HepG2 (cell line): Measurements from ENCODE around the gene MXD3. TPM values are rescaled to one million over a fixed set of nuclear protein-coding genes. Genes with fewer than 3 reads are reported as not detected.

Experiments
- BHLHE40 ChIP-seq: IDR thresholded peaks from 2 replicates; pipeline ENCODE4 v1.6.1; 2011; ENCODE audit warnings: low read length, improper control_type of control experiment
- DNMT3B ChIP-seq: conservative IDR thresholded peaks from 2 replicates; pipeline ENCODE4 v1.6.1; 2016; ENCODE audit warnings: missing biosample characterization, control low read depth
- FOSL2 ChIP-seq: sonication (generic); formaldehyde crosslinking; IDR thresholded peaks from 2 replicates; pipeline ENCODE4 v1.4.0; 2020; ENCODE audit warnings: missing genetic modification reagents
- HMG20B ChIP-seq: conservative IDR thresholded peaks from 2 replicates; pipeline ENCODE4 v1.6.1; 2016; ENCODE audit warnings: missing genetic modification reagents, missing compliant biosample characterization
- HNF1B ChIP-seq: sonication (generic); formaldehyde crosslinking; IDR thresholded peaks from 2 replicates; pipeline ENCODE4 v1.5.1; 2020; ENCODE audit warnings: mild to moderate bottlenecking, moderate library complexity, missing genetic modification reagents
- HNF4A ChIP-seq: sonication (generic); formaldehyde crosslinking; IDR thresholded peaks from 2 replicates; pipeline ENCODE4 v1.4.0; 2020; ENCODE audit warnings: missing genetic modification reagents
- JUN ChIP-seq: sonication (generic); formaldehyde crosslinking; IDR thresholded peaks from 2 replicates; pipeline ENCODE4 v1.4.0; 2020; ENCODE audit warnings: mild to moderate bottlenecking, missing genetic modification reagents
- KDM2A ChIP-seq: sonication (generic); formaldehyde crosslinking; IDR thresholded peaks from 2 replicates; pipeline ENCODE4 v1.4.0; 2020; ENCODE audit warnings: low read depth, missing genetic modification reagents, borderline replicate concordance
- KLF12 ChIP-seq: sonication (generic); formaldehyde crosslinking; IDR thresholded peaks from 2 replicates; pipeline ENCODE4 v1.4.0; 2020; ENCODE audit warnings: missing genetic modification reagents, borderline replicate concordance
- MAZ ChIP-seq, 2 experiments: sonication (generic) in 1 of 2; formaldehyde crosslinking in 1 of 2; IDR thresholded peaks; 2 replicates each; pipeline versions ENCODE4 v1.5.0 to v1.6.1; 2012 to 2020; ENCODE audit warnings: low read depth in 2 of 2, mild to moderate bottlenecking in 2 of 2, borderline replicate concordance in 1 of 2, improper control_type of control experiment in 1 of 2, low read length in 1 of 2, missing genetic modification reagents in 1 of 2, moderate library complexity in 1 of 2
- PAXIP1 ChIP-seq: sonication (generic); formaldehyde crosslinking; conservative IDR thresholded peaks from 2 replicates; pipeline ENCODE4 v1.4.0; 2020; ENCODE audit warnings: mild to moderate bottlenecking, missing genetic modification reagents, moderate library complexity
- PHF8 ChIP-seq: sonication (generic); formaldehyde crosslinking; IDR thresholded peaks from 2 replicates; pipeline ENCODE4 v1.5.0; 2020; ENCODE audit warnings: missing genetic modification reagents
- THAP11 ChIP-seq: IDR thresholded peaks from 2 replicates; pipeline ENCODE4 v1.6.1; 2016; ENCODE audit warnings: missing biosample characterization, missing genetic modification reagents
- ZBTB4 ChIP-seq: sonication (generic); formaldehyde crosslinking; IDR thresholded peaks from 2 replicates; pipeline ENCODE4 v1.4.0; 2020; ENCODE audit warnings: missing genetic modification reagents, mild to moderate bottlenecking, borderline replicate concordance
- ZNF382 ChIP-seq: sonication (generic); formaldehyde crosslinking; IDR thresholded peaks from 2 replicates; pipeline ENCODE4 v1.5.0; 2020; ENCODE audit warnings: missing genetic modification reagents, mild to moderate bottlenecking, borderline replicate concordance
- ZNF574 ChIP-seq: sonication (generic); formaldehyde crosslinking; IDR thresholded peaks from 2 replicates; pipeline ENCODE4 v1.4.0; 2020; ENCODE audit warnings: missing genetic modification reagents
- ZNF619 ChIP-seq: sonication (generic); formaldehyde crosslinking; IDR thresholded peaks from 2 replicates; pipeline ENCODE4 v1.4.0; 2020; ENCODE audit warnings: mild to moderate bottlenecking, missing genetic modification reagents
- ZNF788 ChIP-seq: sonication (generic); formaldehyde crosslinking; IDR thresholded peaks from 2 replicates; pipeline ENCODE4 v1.5.0; 2020; ENCODE audit warnings: mild to moderate bottlenecking, missing genetic modification reagents, borderline replicate concordance
- polyA plus RNA-seq, 8 experiments: library from polyadenylated mRNA; depleted of rRNA in 3 of 8; stranded (reverse) in 7 of 8; unstranded in 1 of 8; fragments of >200 nt; fragmentation: Illumina TruSeq in 4 of 8; extraction: Trizol in 4 of 8; gene quantifications; 2 replicates each; pipeline versions ENCODE4 v1.2.1 to v1.2.3, GENCODE V29; 2011 to 2016; ENCODE audit warnings: low read depth in 4 of 8, missing spikeins in 1 of 8, mixed read lengths in 1 of 8; ENCODE audit not compliant: insufficient read depth in 1 of 8
- total RNA-seq, 5 experiments: library from RNA; depleted of rRNA; stranded (reverse); fragments of >200 nt; fragmentation: Illumina TruSeq; extraction: Trizol; gene quantifications; 2 replicates each; pipeline ENCODE4 v1.2.3, GENCODE V29; 2016; ENCODE audit warnings: low read depth in 1 of 5

The MXD3 gene
- total and polyA plus RNA-seq, 2 of the 13 experiments (the other 11 are each of a cell fraction or from before 2014, with no cell fraction given), result 10.5 to 12.8 TPM

- peak; percentile 23; the same call in 1 of the 2 replicates for TF ChIP-seq ZNF788 (CRISPR knock-in tag)
- no peak for TF ChIP-seq BHLHE40
- TF ChIP-seq KLF12 (CRISPR knock-in tag), result no peak
- TF ChIP-seq KDM2A, result peak; percentile 66; the same call in 1 of the 2 replicates
- TF ChIP-seq ZBTB4 (CRISPR knock-in tag), result no peak
- TF ChIP-seq ZNF382, result no peak
- TF ChIP-seq PAXIP1 (CRISPR knock-in tag), result peak; percentile 36; the same call in 1 of the 2 replicates
- TF ChIP-seq FOSL2 (CRISPR knock-in tag), result peak; percentile 33; the same call in 1 of the 2 replicates
- TF ChIP-seq PHF8, result no peak
- no peak for TF ChIP-seq JUN (CRISPR knock-in tag)
- peak; percentile 68 for TF ChIP-seq HNF1B (CRISPR knock-in tag)
- peak; percentile 17; the same call in 1 of the 2 replicates for TF ChIP-seq HNF4A (CRISPR knock-in tag)
- TF ChIP-seq THAP11, result 0 out of 2 replicates have a peak, but pooled peaks have one; percentile 29
- TF ChIP-seq MAZ (IDR thresholded peaks at IDR 0.05; ENCODE audit: borderline replicate concordance, low read depth, low read length), result peak; percentile 43; the same call in 1 of the 2 replicates
- 0 out of 2 replicates have a peak, but pooled peaks have one; percentile 44 for TF ChIP-seq MAZ (CRISPR knock-in tag; IDR thresholded peaks at IDR 0.05; ENCODE audit: low read depth)
- TF ChIP-seq ZNF574 (CRISPR knock-in tag), result peak; percentile 24; the same call in 1 of the 2 replicates
- no peak for TF ChIP-seq HMG20B (CRISPR knock-in tag)
- TF ChIP-seq ZNF619 (CRISPR knock-in tag), result no peak
- no peak for TF ChIP-seq DNMT3B
These were observed 6.3 kb upstream of the MXD3 start (continued) for GRCh38 chr5:177317959-177318377.
